Endothelial cell of umbilical vein (primary cell): ENCODE data around the gene RAB39A. TPM values are rescaled to one million over a fixed set of nuclear protein-coding genes. Genes with fewer than 3 reads are reported as not detected.

Source experiments
- BruUV-seq: library from RNA; stranded (reverse); fragments of 400-500 nt; replicated peaks from 2 replicates; lab custom pipeline; 2021; lab: Mats Ljungman, UMichigan
- CTCF ChIA-PET: fragments of 300-600, 350-600 bp; sonication (Branson Sonifier 250); formaldehyde crosslinking; loops from one replicate; lab custom pipeline; 2021; ENCODE audit warnings: antibody characterized with exemption, inconsistent platforms; lab: Charles Lee
- POLR2A ChIA-PET: fragments of 300-600, 350-600 bp; sonication (Branson Sonifier 250); formaldehyde crosslinking; loops from one replicate; lab custom pipeline; 2021; ENCODE audit warnings: antibody characterized with exemption, inconsistent platforms; lab: Charles Lee
- DNase-seq: peaks from one replicate; pipeline ENCODE4 v3.0.0-alpha.2; 2011; ENCODE audit warnings: low read depth, low spot score
- FAIRE-seq: peaks from 2 replicates; lab custom pipeline; 2011; peaks lifted over from hg19 to GRCh38; lab: Jason Lieb, UNC
- H2AFZ ChIP-seq: 2 replicates; pipeline ENCODE4 v1.6.0; 2012; ENCODE audit warnings: low read depth, low read length, control low read depth, inconsistent platforms
- H3K27ac ChIP-seq: 2 replicates; pipeline ENCODE4 v1.5.1; 2011; ENCODE audit warnings: low read depth, mild to moderate bottlenecking, control low read depth, low read length, moderate library complexity; ENCODE audit not compliant: insufficient read depth
- H3K27me3 ChIP-seq, 2 experiments: 2 replicates each; pipeline versions ENCODE4 v1.6.0 to v1.6.1; 2011; ENCODE audit warnings: low read length in 2 of 2, mixed read lengths in 1 of 2; ENCODE audit not compliant: control insufficient read depth in 2 of 2, insufficient read depth in 2 of 2
- H3K36me3 ChIP-seq, 2 experiments: 2 replicates in 1 of 2; 3 replicates in 1 of 2; pipeline ENCODE4 v1.5.1; 2011; ENCODE audit warnings: low read length in 2 of 2, mild to moderate bottlenecking in 1 of 2, moderate library complexity in 1 of 2; ENCODE audit not compliant: control insufficient read depth in 2 of 2, insufficient read depth in 2 of 2; ENCODE audit errors: extremely low read depth in 1 of 2
- H3K4me1 ChIP-seq: 3 replicates; pipeline ENCODE4 v1.5.1; 2011; ENCODE audit warnings: mild to moderate bottlenecking, low read length; ENCODE audit not compliant: control insufficient read depth, insufficient read depth; ENCODE audit errors: extremely low read depth
- H3K4me2 ChIP-seq: 2 replicates; pipeline ENCODE4 v1.6.1; 2011; ENCODE audit warnings: low read length, control low read depth, mixed read lengths; ENCODE audit not compliant: insufficient read depth
- H3K4me3 ChIP-seq, 3 experiments: fragments of 200-600 bp in 1 of 3; sonication (generic), shearing (Covaris generic) in 1 of 3; replicated peaks in 1 of 3; 2 replicates each; pipeline ENCODE4 v1.5.1; 2011 to 2016; ENCODE audit warnings: control low read depth in 3 of 3, low read length in 3 of 3, mild to moderate bottlenecking in 2 of 3, inconsistent platforms in 1 of 3, low read depth in 1 of 3, moderate library complexity in 1 of 3; ENCODE audit not compliant: insufficient read depth in 1 of 3
- H3K79me2 ChIP-seq: 2 replicates; pipeline ENCODE4 v1.6.0; 2012; ENCODE audit warnings: low read length, inconsistent platforms; ENCODE audit not compliant: control insufficient read depth, insufficient read depth
- H3K9ac ChIP-seq: replicated peaks from 2 replicates; pipeline ENCODE3; 2011; ENCODE audit warnings: low read length, control low read depth; ENCODE audit not compliant: insufficient read depth; ENCODE audit errors: extremely low read depth
- H3K9me1 ChIP-seq: replicated peaks from 3 replicates; pipeline ENCODE4 v1.6.0; 2011; ENCODE audit warnings: mild to moderate bottlenecking, low read length; ENCODE audit not compliant: control insufficient read depth, insufficient read depth; ENCODE audit errors: extremely low read depth
- H3K9me3 ChIP-seq: replicated peaks from 2 replicates; pipeline ENCODE4 v1.5.1; 2012; ENCODE audit warnings: low read length, inconsistent platforms; ENCODE audit not compliant: control insufficient read depth, insufficient read depth
- H4K20me1 ChIP-seq: replicated peaks from 2 replicates; pipeline ENCODE3; 2011; ENCODE audit warnings: mild to moderate bottlenecking, low read length; ENCODE audit not compliant: control insufficient read depth, insufficient read depth; ENCODE audit errors: extremely low read depth
- EZH2 ChIP-seq: IDR thresholded peaks from 2 replicates; pipeline ENCODE4 v1.6.1; 2012; ENCODE audit warnings: borderline replicate concordance, low read depth, mild to moderate bottlenecking, moderate library complexity, low read length, inconsistent platforms; ENCODE audit not compliant: severe bottlenecking
- FOS ChIP-seq: IDR thresholded peaks from 2 replicates; pipeline ENCODE4 v1.6.1; 2011; ENCODE audit warnings: mild to moderate bottlenecking, low read length, moderate library complexity, borderline replicate concordance; ENCODE audit not compliant: insufficient read depth
- GATA2 ChIP-seq: IDR thresholded peaks from 2 replicates; pipeline ENCODE4 v1.7.0; 2011; ENCODE audit warnings: low read depth, mild to moderate bottlenecking, moderate library complexity, mixed read lengths, low read length; ENCODE audit not compliant: insufficient read length, insufficient read depth
- JUN ChIP-seq: IDR thresholded peaks from 2 replicates; pipeline ENCODE4 v1.6.1; 2011; ENCODE audit warnings: borderline replicate concordance, low read depth; ENCODE audit not compliant: insufficient read length, insufficient read depth
- MYC ChIP-seq: IDR thresholded peaks from one replicate; pipeline ENCODE4 v1.6.1; 2011; ENCODE audit warnings: mild to moderate bottlenecking, low read depth, low read length
- POLR2A ChIP-seq: IDR thresholded peaks from 2 replicates; pipeline ENCODE4 v1.6.1; 2012; ENCODE audit warnings: low read depth, mild to moderate bottlenecking, control low read depth, low read length
- POLR2AphosphoS5 ChIP-seq: IDR thresholded peaks from 2 replicates; pipeline ENCODE4 v1.6.1; 2012; ENCODE audit warnings: low read depth, mild to moderate bottlenecking, control low read depth, low read length, moderate library complexity; ENCODE audit not compliant: insufficient read depth
- dilution Hi-C: fragments of 300-500 bp; cut with MboI; formaldehyde crosslinking; loops from one replicate; pipeline ENCODE4 v1.15.0; 2019; ENCODE audit warnings: low sequenced_read_pairs; ENCODE audit not compliant: extremely low pct_ligation_motif_present
- intact Hi-C: fragments of 100-400 bp; cut with micrococcal nuclease; formaldehyde crosslinking; loops from one replicate; pipeline ENCODE4 v1.10.0; 2022
- polyA plus RNA-seq, 4 experiments: library from polyadenylated mRNA; depleted of rRNA in 3 of 4; stranded (reverse) in 3 of 4; unstranded in 1 of 4; fragments of >200 nt; gene quantifications; 2 replicates each; pipeline versions ENCODE4 v1.2.1 to v1.2.3, GENCODE V29; 2011 to 2012; ENCODE audit warnings: missing spikeins in 1 of 4
- total RNA-seq: library from RNA; stranded (reverse); gene quantifications from 2 replicates; pipeline ENCODE4 v1.2.3, GENCODE V29; 2021
- TF ChIP-seq, protein P1 (sequence below): IDR thresholded peaks from 2 replicates; pipeline ENCODE4 v1.6.1; 2011; ENCODE audit not compliant: insufficient read depth, insufficient read length
- TF ChIP-seq, protein P2 (sequence below), 2 donors: IDR thresholded peaks; 1 replicate in 1 of 2; 2 replicates in 1 of 2; pipeline ENCODE4 v1.5.1; 2011; ENCODE audit warnings: low read length in 2 of 2, mild to moderate bottlenecking in 2 of 2, moderate library complexity in 2 of 2, control low read depth in 1 of 2, inconsistent platforms in 1 of 2, low read depth in 1 of 2; ENCODE audit not compliant: insufficient read depth in 1 of 2; ENCODE audit errors: extremely low read depth in 1 of 2

Gene RAB39A
- total and polyA plus RNA-seq, 2 donors (not counting 3 experiments of a cell fraction or from before 2014, with no cell fraction given): not detected

DNA sequence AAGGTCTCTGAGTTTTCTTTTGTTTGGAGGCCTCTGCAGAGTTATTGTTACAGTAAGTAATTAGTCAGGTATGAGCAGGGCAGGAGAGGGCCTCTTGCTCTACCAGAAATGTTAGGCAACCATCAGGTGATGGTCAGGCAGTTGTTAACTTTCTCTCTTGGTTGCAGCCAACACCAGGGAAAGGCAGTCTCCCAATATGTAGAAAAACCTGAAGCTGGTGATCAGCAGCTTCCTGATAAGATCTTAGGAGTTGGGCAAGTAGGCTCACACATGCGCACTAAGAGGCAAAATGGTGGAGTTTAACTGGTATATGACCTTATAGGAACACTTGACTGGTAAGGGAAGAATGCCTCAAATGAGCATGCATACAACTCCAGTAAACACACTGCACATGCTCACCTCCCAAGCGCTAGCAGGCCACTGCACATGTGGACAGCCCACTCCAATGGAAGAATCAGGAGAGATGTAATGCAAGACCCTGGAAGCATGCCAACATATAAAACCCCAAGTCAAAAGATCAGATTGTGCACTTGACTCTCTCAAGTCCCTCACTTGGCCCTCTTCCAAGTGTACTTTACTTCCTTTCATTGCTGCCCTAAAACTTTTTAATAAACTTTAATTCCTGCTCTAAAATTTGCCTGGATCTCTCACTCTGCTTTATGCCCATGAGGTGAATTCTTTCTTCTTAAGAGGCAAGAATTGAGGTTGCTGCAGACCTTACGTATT, 46.0 kb upstream of the RAB39A start:
- no peak overlapping the region for H3K4me3 ChIP-seq

More for the DNA sequence above, 46.0 kb upstream of the RAB39A start:
- H4K20me1 ChIP-seq: no peaks in the 10 kb centered on the region
- no TSS peak for BruUV-seq
- H3K79me2 ChIP-seq: no peaks in the 10 kb centered on the region
- no peaks in the 10 kb centered on the region for H3K4me1 ChIP-seq
- H3K27ac ChIP-seq: no peak overlapping the region
- H3K9ac ChIP-seq: no peak overlapping the region
- no peaks in the 10 kb centered on the region for H3K9me1 ChIP-seq
- dilution Hi-C loops: no loop called here
- no peaks in the 10 kb centered on the region for H3K9me3 ChIP-seq
- H2AFZ ChIP-seq: no peak overlapping the region
- H3K4me2 ChIP-seq: no peak overlapping the region
- ChIA-PET POLR2A (interaction anchor here (0.6 kb wide), 1 partner anchor 54 kb away, joined by 3 read pairs; no protein-coding TSS in a partner anchor), CTCF (no interaction called here)
- intact Hi-C loops: no loop called here
- H3K36me3 ChIP-seq: no peaks in the 10 kb centered on the region
- no peak for FAIRE-seq
- no peak for DNase-seq
- no peaks in the 10 kb centered on the region for H3K27me3 ChIP-seq
- TF ChIP-seq JUN: no peak
- TF ChIP-seq FOS: no peak
- no peak for TF ChIP-seq EZH2
- TF ChIP-seq POLR2A: no peak
- TF ChIP-seq, protein P1, sequence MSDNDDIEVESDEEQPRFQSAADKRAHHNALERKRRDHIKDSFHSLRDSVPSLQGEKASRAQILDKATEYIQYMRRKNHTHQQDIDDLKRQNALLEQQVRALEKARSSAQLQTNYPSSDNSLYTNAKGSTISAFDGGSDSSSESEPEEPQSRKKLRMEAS: no peak
- no peak for TF ChIP-seq MYC
- TF ChIP-seq GATA2: no peak
- no peak for TF ChIP-seq POLR2AphosphoS5
- TF ChIP-seq, protein P2, sequence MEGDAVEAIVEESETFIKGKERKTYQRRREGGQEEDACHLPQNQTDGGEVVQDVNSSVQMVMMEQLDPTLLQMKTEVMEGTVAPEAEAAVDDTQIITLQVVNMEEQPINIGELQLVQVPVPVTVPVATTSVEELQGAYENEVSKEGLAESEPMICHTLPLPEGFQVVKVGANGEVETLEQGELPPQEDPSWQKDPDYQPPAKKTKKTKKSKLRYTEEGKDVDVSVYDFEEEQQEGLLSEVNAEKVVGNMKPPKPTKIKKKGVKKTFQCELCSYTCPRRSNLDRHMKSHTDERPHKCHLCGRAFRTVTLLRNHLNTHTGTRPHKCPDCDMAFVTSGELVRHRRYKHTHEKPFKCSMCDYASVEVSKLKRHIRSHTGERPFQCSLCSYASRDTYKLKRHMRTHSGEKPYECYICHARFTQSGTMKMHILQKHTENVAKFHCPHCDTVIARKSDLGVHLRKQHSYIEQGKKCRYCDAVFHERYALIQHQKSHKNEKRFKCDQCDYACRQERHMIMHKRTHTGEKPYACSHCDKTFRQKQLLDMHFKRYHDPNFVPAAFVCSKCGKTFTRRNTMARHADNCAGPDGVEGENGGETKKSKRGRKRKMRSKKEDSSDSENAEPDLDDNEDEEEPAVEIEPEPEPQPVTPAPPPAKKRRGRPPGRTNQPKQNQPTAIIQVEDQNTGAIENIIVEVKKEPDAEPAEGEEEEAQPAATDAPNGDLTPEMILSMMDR (IDR thresholded peaks at IDR 0.05; ENCODE audit: extremely low read depth in 1 of 2, insufficient read depth in 1 of 2, low read depth in 1 of 2, low read length in 2 of 2): no peak
